HepG2 (cell line): ENCODE data around the gene STRN4. TPM values are rescaled to one million over a fixed set of nuclear protein-coding genes. Genes with fewer than 3 reads are reported as not detected.

ENCODE experiments used
- ASH2L ChIP-seq: fragments of 300-600, 200-600 bp; sonication (generic); IDR thresholded peaks from 2 replicates; pipeline ENCODE4 v1.7.0; 2017; ENCODE audit warnings: low read depth, mild to moderate bottlenecking, moderate library complexity, mixed read lengths, low read length; ENCODE audit not compliant: insufficient read length
- GABPA ChIP-seq, 2 experiments: IDR thresholded peaks; 2 replicates each; pipeline ENCODE4 v1.6.1; 2011 to 2016; ENCODE audit warnings: low read depth in 2 of 2, low read length in 1 of 2, missing biosample characterization in 1 of 2, missing genetic modification characterization in 1 of 2
- HIVEP1 ChIP-seq: sonication (generic); formaldehyde crosslinking; IDR thresholded peaks from 2 replicates; pipeline ENCODE4 v1.4.0; 2020; ENCODE audit warnings: mild to moderate bottlenecking, missing genetic modification reagents
- MED1 ChIP-seq: sonication (generic); formaldehyde crosslinking; IDR thresholded peaks from 2 replicates; pipeline ENCODE4 v1.4.0; 2020; ENCODE audit warnings: missing genetic modification reagents
- MEIS2 ChIP-seq: sonication (generic); formaldehyde crosslinking; IDR thresholded peaks from 2 replicates; pipeline ENCODE4 v1.9.0; 2021; ENCODE audit warnings: mild to moderate bottlenecking, missing genetic modification reagents
- PHF8 ChIP-seq: sonication (generic); formaldehyde crosslinking; IDR thresholded peaks from 2 replicates; pipeline ENCODE4 v1.5.0; 2020; ENCODE audit warnings: missing genetic modification reagents
- SALL1 ChIP-seq: sonication (generic); formaldehyde crosslinking; IDR thresholded peaks from 2 replicates; pipeline ENCODE4 v1.8.0; 2022; ENCODE audit warnings: mild to moderate bottlenecking, missing genetic modification reagents
- TP53 ChIP-seq: sonication (generic); formaldehyde crosslinking; conservative IDR thresholded peaks from 2 replicates; pipeline ENCODE4 v1.4.0; 2020; ENCODE audit warnings: missing genetic modification reagents
- ZC3H13 ChIP-seq: sonication (generic); formaldehyde crosslinking; IDR thresholded peaks from 2 replicates; pipeline ENCODE4 v1.8.1; 2023; ENCODE audit warnings: mild to moderate bottlenecking, missing genetic modification reagents, moderate library complexity
- ZFX ChIP-seq: sonication (generic); formaldehyde crosslinking; IDR thresholded peaks from 2 replicates; pipeline ENCODE4 v1.4.0; 2020; ENCODE audit warnings: mild to moderate bottlenecking, low read depth, missing genetic modification reagents, moderate library complexity
- ZMAT3 ChIP-seq: sonication (generic); formaldehyde crosslinking; conservative IDR thresholded peaks from 2 replicates; pipeline ENCODE4 v1.7.0; 2021; ENCODE audit warnings: missing genetic modification reagents
- ZNF207 ChIP-seq: fragments of 450-650 bp; IDR thresholded peaks from 2 replicates; pipeline ENCODE4 v1.6.1; 2016; ENCODE audit warnings: antibody characterized with exemption, borderline replicate concordance
- ZNF230 ChIP-seq: sonication (generic); formaldehyde crosslinking; IDR thresholded peaks from 2 replicates; pipeline ENCODE4 v1.4.0; 2020; ENCODE audit warnings: mild to moderate bottlenecking, missing genetic modification reagents
- ZNF350 ChIP-seq: sonication (generic); formaldehyde crosslinking; IDR thresholded peaks from 2 replicates; pipeline ENCODE4 v1.4.0; 2020; ENCODE audit warnings: mild to moderate bottlenecking, low read depth, missing genetic modification reagents, borderline replicate concordance
- ZNF547 ChIP-seq: sonication (generic); formaldehyde crosslinking; IDR thresholded peaks from 2 replicates; pipeline ENCODE4 v1.5.1; 2020; ENCODE audit warnings: mild to moderate bottlenecking, missing genetic modification reagents
- ZNF687 ChIP-seq: sonication (generic); formaldehyde crosslinking; IDR thresholded peaks from 2 replicates; pipeline ENCODE4 v1.5.1; 2020; ENCODE audit warnings: mild to moderate bottlenecking, missing genetic modification reagents, moderate library complexity
- ZNF768 ChIP-seq: sonication (generic); formaldehyde crosslinking; IDR thresholded peaks from 2 replicates; pipeline ENCODE4 v1.4.0; 2020; ENCODE audit warnings: missing genetic modification reagents
- polyA plus RNA-seq, 8 experiments: library from polyadenylated mRNA; depleted of rRNA in 3 of 8; stranded (reverse) in 7 of 8; unstranded in 1 of 8; fragments of >200 nt; fragmentation: Illumina TruSeq in 4 of 8; extraction: Trizol in 4 of 8; gene quantifications; 2 replicates each; pipeline versions ENCODE4 v1.2.1 to v1.2.3, GENCODE V29; 2011 to 2016; ENCODE audit warnings: low read depth in 4 of 8, missing spikeins in 1 of 8, mixed read lengths in 1 of 8; ENCODE audit not compliant: insufficient read depth in 1 of 8
- total RNA-seq, 5 experiments: library from RNA; depleted of rRNA; stranded (reverse); fragments of >200 nt; fragmentation: Illumina TruSeq; extraction: Trizol; gene quantifications; 2 replicates each; pipeline ENCODE4 v1.2.3, GENCODE V29; 2016; ENCODE audit warnings: low read depth in 1 of 5
- TF ChIP-seq, protein P1 (sequence below): sonication (generic); formaldehyde crosslinking; IDR thresholded peaks from 2 replicates; pipeline ENCODE4 v1.4.0; 2020; ENCODE audit warnings: missing genetic modification reagents
- TF ChIP-seq, protein P2 (sequence below): sonication (generic); formaldehyde crosslinking; IDR thresholded peaks from 2 replicates; pipeline ENCODE4 v1.4.0; 2020; ENCODE audit warnings: missing genetic modification reagents
- TF ChIP-seq, protein P3 (sequence below): sonication (generic); formaldehyde crosslinking; IDR thresholded peaks from 2 replicates; pipeline ENCODE4 v1.5.1; 2020; ENCODE audit warnings: mild to moderate bottlenecking, moderate library complexity, missing genetic modification reagents

Gene STRN4
- total and polyA plus RNA-seq, 2 of the 13 experiments (the other 11 are each of a cell fraction or from before 2014, with no cell fraction given) = 43.1 to 57.3 TPM

- TF ChIP-seq TP53 (CRISPR knock-in tag) (no peak), ZMAT3 (CRISPR knock-in tag) (peak; percentile 55; the same call in 1 of the 2 replicates), ZNF687 (peak; percentile 89), ZC3H13 (peak; percentile 96), ZFX (CRISPR knock-in tag) (peak; percentile 72), MEIS2 (CRISPR knock-in tag) (peak; percentile 50; the same call in 1 of the 2 replicates), PHF8 (peak; percentile 48; the same call in 1 of the 2 replicates), ZNF350 (CRISPR knock-in tag) (peak; percentile 95; the same call in 1 of the 2 replicates), MED1 (CRISPR knock-in tag) (peak; percentile 75; the same call in 1 of the 2 replicates), SALL1 (CRISPR knock-in tag) (peak; percentile 70; the same call in 1 of the 2 replicates), ZNF768 (peak; percentile 79), ZNF547 (CRISPR knock-in tag) (0 out of 2 replicates have a peak, but pooled peaks have one; percentile 30), ASH2L (no peak), ZNF230 (CRISPR knock-in tag) (no peak), ZNF207 (no peak), HIVEP1 (CRISPR knock-in tag) (peak; percentile 80; the same call in 1 of the 2 replicates), GABPA (IDR thresholded peaks at IDR 0.05; ENCODE audit: low read depth, low read length) (no peak), GABPA (CRISPR knock-in tag; IDR thresholded peaks at IDR 0.05; ENCODE audit: low read depth) (peak; percentile 36; the same call in 1 of the 2 replicates)
- TF ChIP-seq, protein P1, sequence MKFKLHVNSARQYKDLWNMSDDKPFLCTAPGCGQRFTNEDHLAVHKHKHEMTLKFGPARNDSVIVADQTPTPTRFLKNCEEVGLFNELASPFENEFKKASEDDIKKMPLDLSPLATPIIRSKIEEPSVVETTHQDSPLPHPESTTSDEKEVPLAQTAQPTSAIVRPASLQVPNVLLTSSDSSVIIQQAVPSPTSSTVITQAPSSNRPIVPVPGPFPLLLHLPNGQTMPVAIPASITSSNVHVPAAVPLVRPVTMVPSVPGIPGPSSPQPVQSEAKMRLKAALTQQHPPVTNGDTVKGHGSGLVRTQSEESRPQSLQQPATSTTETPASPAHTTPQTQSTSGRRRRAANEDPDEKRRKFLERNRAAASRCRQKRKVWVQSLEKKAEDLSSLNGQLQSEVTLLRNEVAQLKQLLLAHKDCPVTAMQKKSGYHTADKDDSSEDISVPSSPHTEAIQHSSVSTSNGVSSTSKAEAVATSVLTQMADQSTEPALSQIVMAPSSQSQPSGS (CRISPR knock-in tag) = peak; percentile 41; the same call in 1 of the 2 replicates
- TF ChIP-seq, protein P2, sequence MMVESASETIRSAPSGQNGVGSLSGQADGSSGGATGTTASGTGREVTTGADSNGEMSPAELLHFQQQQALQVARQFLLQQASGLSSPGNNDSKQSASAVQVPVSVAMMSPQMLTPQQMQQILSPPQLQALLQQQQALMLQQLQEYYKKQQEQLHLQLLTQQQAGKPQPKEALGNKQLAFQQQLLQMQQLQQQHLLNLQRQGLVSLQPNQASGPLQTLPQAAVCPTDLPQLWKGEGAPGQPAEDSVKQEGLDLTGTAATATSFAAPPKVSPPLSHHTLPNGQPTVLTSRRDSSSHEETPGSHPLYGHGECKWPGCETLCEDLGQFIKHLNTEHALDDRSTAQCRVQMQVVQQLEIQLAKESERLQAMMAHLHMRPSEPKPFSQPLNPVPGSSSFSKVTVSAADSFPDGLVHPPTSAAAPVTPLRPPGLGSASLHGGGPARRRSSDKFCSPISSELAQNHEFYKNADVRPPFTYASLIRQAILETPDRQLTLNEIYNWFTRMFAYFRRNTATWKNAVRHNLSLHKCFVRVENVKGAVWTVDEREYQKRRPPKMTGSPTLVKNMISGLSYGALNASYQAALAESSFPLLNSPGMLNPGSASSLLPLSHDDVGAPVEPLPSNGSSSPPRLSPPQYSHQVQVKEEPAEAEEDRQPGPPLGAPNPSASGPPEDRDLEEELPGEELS (CRISPR knock-in tag) = peak; percentile 53
- TF ChIP-seq, protein P3, sequence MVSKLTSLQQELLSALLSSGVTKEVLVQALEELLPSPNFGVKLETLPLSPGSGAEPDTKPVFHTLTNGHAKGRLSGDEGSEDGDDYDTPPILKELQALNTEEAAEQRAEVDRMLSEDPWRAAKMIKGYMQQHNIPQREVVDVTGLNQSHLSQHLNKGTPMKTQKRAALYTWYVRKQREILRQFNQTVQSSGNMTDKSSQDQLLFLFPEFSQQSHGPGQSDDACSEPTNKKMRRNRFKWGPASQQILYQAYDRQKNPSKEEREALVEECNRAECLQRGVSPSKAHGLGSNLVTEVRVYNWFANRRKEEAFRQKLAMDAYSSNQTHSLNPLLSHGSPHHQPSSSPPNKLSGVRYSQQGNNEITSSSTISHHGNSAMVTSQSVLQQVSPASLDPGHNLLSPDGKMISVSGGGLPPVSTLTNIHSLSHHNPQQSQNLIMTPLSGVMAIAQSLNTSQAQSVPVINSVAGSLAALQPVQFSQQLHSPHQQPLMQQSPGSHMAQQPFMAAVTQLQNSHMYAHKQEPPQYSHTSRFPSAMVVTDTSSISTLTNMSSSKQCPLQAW (CRISPR knock-in tag) = peak; percentile 59; the same call in 1 of the 2 replicates
Measured at GRCh38 chr19:46784262-46785053, 38.2 kb upstream of the STRN4 start (continued).
